Activated T-cell treated with anti-CD3 and anti-CD28 coated beads for 1 hour (primary cell): ENCODE measurements around the gene SCD.
"Not testable (repeated sequence)": the region's sequence is repeated elsewhere in the genome, so short reads cannot be mapped to it uniquely, and the experiment has no call there.

ENCODE experiments used
- DNase-seq: peaks from one replicate; pipeline ENCODE4 v3.0.0-alpha.2; 2020; ENCODE audit warnings: low read depth

SCD gene

DNA sequence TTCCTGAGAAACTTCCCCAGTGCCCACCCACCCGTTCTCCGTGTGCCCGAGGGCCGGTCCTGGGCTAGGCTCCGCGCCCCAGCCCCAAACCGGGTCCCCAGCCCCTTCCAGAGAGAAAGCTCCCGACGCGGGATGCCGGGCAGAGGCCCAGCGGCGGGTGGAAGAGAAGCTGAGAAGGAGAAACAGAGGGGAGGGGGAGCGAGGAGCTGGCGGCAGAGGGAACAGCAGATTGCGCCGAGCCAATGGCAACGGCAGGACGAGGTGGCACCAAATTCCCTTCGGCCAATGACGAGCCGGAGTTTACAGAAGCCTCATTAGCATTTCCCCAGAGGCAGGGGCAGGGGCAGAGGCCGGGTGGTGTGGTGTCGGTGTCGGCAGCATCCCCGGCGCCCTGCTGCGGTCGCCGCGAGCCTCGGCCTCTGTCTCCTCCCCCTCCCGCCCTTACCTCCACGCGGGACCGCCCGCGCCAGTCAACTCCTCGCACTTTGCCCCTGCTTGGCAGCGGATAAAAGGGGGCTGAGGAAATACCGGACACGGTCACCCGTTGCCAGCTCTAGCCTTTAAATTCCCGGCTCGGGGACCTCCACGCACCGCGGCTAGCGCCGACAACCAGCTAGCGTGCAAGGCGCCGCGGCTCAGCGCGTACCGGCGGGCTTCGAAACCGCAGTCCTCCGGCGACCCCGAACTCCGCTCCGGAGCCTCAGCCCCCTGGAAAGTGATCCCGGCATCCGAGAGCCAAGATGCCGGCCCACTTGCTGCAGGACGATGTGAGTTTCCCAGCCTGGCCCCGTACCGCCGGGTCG, at the start of gene SCD:
Gene SCD (plus strand): TSS at position 469 of the 803 bp plus-strand sequence. CDS start 272 bp downstream, at position 741.
- peak; percentile 47 for DNase-seq

DNA sequence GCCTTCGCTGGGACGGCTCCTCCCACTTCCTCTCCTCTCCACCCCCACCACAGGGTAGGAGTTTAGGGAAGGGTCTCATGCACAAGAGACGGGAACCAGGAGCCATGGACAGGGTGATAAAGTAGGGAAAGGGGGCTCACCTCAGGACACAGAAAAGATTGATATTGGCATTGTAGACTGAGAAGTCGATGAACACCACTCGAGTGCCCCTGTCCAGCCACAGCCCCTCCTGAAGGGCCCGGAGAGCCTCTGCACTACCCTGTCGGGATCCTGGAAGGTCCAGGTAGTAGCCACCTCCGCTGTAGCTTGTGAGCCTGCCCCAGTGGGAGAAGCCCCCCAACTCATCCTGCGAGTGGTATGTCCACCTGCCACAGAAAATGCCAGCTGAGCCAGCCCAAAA, 49.8 kb upstream of the SCD start:
- DNase-seq = no peak

DNA sequence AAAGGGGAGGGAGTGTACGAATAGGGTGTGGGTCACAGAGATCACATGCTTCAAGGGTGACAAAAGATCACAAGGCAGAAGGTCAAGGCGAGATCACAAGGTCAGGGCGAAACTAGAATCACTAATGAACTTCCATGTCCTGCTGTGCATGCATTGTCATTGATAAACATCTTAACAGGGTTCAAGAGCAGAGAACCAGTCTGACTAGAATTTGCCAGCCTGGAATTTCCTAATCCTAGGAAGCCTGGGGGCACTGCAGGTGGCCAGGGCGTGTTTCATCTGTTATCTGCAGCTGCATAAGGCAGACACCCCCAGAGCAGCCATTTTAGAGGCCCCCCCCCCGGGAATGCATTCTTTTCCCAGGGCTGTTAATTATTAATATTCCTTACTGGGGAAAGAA, 45.9 kb upstream of the SCD start:
- DNase-seq = not testable (repeated sequence)

DNA sequence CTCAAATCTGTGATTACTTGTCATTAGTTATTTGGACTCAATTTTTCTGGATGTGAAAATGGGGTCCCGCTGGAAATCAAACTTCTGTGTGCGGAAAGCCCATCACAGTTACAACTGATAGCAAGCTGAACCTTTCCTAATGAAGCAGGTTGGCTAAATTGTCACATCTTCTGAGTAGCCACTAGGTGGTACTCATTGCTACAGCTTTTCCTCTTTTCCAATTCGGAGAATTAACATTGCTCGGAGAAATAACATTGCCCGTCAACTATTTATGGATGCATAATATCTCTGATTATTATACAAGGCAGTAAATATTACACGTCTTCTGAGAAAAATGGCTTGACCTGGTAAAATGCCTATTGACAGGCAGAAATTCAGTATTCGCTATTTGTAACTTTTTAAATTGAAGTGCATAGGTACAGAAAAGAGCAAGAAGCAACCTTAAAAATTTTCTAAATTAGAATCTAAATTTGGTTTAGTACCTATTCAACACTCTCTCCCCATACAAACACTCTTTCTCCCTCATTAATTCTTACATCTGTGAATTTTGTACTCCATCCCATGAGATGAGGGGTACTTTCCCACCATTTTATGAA, 43.2 kb upstream of the SCD start:
- DNase-seq = no peak

DNA sequence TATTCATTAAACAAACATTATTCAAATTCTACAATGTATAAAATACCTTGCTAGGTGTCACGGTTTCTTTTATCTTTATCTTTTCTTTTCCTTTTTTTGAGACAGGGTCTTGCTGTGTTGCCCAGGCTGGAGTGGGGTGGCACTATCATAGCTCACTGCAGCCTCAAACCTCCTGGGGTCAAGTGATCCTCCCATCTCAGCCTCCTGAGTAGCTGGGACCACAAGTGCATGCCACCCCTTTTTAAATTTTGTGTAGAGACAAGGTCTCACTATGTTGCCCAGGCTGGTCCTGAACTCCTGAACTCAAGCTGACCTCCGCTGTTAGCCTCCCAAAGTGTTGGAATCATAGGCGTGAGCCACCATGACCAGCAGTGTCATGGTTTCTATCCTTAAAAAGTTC, 42.6 kb upstream of the SCD start:
- DNase-seq = no peak

DNA sequence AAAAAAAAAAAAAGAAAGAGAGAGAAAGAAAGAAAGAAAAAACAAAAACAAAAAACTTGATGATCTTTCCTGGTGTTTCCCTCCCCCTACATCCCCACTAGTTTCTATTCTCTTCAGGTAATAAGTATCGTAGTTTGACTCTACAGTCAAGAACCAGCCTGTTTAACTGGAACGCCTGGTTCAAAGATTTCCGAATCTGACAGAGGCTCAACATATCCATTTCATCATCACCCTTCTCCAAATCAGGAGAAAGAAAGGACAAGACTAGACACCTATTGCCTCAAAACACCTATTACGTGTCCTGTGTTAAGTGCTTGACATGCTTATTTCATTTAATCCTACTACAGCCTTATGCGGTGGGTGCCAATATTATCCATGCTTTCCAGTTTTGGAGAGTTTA, 40.2 kb upstream of the SCD start:
- DNase-seq = no peak

DNA sequence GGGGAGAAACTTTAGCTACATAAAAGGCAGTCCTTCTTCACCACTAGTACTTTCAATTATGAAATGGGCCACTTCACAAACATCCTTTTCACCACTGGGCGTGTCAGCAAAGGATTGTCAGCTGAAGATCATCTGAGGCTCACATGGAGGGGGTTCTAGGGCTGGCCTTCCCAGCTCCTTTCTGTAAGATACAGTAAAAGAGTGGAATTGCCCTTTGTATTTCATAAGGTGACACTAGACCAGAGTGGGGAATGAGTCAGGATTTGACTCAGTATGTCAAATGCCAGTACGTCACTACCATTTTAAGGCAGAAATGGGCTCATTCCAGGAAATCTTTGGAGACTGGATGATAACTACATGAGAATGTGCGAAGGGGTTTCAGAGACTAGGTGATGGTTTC, 39.3 kb upstream of the SCD start:
- no peak for DNase-seq

DNA sequence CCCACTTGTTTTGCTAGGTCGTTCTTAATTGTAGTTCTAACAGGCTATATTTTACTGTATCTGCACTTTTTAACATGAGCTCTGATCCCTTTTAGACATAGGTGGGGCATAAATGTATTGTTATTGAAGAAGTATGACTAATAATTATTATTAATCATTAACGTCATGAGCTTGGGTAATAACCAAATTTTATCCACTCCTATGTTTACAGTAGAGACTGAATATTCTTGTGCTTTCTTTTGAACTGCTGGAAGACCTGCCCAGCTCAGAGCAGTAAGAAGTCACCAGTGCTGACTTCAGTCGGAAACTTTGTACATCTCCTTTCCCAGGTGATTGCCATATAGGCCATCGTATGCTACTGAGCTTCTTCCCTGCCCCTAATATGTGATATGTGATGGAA, 35.7 kb upstream of the SCD start:
- DNase-seq = no peak

DNA sequence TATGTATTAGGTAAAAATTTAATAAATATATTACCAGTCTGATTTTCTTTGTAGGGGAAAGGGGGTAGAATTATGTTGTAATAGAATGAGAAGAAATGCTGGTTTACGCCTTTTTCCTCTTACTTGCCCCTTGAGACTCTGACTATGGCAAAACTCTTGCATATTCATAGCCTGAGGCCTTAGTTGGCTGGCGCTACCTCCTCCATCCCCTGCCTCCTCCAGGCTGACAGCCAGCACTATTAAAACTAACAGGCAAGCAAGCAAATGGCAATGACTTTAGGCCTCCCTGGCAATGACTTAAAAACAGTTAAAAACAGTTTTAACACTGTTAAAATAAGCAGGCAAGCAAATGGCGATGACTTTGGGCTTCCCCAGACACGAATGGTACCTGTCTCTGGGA, 31.4 kb upstream of the SCD start:
- no peak for DNase-seq

DNA sequence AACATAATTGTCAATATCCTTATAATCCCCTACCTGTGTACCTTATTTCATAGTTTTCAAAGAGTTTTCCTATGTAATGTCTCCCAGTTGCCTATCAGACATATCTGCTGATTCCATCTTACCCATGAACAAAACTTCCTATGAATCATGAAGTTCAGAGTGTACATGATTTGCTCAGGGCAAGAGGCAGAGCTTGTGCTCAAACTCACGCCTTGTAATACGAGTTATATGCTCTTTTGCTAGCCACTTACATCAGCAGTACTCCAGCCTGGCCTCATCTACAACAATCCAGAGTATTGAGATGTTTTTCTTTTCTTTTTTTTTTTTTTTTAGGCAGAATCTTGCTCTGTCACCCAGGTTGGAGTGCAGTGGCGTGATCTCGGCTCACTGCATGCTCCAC, 28.8 kb upstream of the SCD start:
- no peak for DNase-seq

DNA sequence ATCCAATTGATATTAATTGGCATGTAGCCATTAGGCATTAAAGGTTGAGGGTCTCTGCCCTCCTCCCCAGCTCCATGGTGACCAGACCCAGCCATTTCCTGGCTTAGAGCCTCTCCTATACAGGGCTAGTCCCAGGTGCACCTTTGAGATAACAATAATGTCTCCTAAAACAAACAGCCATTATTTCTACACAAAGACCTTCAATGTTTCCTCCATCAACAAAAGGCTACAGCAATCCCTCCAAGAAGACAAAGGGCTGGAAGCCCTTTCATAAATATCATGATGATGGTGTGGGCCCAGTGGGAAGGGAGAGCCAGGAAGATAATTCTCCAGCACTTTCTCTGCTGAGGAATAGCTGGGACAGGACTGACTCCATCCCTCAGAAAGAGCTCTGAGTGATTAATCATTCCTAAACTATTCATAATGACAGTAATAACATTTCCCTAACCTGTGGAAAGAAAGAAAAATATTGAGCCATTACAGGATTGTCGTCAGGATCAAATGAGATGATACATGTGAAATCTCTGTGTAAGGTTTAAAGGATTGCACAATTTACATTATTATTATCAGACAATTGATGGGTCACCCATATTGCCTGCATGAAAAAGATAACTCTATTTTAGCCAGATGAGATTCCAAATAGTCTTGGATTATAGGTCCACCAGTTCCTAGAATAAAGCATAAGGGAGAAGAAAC, 27.2 kb upstream of the SCD start:
- DNase-seq = no peak

DNA sequence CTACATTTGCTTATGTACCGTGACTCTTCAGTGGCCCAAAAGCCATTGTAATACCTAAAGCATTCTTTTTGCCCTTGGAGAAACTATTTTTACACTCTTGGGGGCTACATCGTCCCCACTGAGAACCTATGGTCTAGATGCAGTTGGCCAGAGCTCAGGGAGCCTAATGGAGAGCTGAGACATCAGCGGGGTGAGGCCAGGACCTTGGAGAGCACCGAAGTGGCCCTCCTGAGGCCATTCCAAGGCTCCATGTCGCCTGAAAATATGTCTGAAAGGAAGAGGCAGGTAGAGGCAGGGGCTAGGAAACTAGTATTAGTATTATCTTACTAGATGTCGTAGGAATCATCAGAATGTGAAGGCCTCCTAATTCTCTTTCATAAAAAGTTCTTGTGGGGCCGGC, 21.9 kb upstream of the SCD start:
- DNase-seq = no peak

DNA sequence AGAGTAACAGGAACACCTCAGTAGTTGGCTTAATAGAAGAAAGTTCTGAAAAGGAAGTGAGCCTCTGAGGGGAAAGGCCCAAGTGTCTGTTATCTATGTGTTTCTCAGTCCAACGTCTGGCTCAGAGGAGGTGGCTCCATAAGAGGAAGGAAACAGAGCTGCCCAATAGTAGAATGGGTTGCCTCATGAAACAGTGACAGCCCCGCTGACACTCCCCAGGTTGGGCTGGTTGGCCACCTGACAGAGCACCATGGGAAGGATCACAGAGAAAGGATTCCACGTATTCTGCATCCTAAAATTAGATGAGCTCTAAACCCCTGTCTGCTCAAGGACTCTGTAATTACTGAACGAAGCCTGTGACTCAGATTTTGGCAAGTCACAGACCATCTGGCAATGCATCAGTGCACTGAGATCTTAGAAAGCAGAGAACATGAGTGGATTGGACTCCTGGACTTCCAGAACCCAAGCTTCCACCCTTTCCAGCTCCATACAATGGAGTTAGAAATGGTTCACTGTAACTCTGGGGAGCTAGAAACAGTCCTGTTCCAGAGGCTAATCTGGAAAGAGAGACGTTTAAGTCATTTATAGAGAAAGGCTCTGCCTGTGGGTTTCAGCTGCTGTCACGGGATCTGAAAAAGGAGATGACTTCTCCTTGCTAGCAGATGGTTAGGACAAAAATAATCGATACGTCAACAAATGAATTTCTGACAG, 19.9 kb upstream of the SCD start:
- no peak for DNase-seq

DNA sequence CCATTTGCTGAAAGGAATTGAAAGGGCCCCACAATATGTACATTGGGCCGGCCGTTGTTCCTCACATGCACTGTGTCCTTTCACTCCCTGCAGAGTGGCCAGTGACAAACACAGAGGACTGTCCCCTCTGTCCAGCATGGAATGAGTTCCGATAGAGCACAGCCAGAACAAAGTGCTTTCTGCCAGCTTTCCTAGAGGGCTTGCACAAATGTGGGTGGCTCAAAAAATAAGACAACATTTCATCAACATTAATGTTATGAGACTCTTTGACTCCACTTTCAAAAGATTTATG, 19.4 kb upstream of the SCD start:
- no peak for DNase-seq

DNA sequence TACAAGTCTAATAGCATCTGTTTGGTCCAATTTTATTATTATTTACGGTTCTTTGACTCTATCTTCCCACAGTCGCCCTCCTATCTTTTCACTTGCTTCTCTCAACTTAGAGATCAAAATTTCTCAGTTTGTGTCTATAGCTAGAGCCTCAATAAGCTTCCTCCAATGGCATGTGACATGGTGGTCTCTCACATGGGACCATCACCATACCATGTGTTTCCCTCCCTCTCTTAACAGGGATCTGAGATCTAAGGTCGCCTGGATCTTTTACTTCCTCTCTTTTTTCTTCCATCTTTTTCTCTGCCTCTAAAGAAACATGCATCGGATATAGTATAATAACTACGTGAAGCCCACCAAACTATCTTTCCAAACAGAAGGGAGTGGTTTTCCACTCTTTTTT, 18.8 kb upstream of the SCD start:
- DNase-seq = no peak

DNA sequence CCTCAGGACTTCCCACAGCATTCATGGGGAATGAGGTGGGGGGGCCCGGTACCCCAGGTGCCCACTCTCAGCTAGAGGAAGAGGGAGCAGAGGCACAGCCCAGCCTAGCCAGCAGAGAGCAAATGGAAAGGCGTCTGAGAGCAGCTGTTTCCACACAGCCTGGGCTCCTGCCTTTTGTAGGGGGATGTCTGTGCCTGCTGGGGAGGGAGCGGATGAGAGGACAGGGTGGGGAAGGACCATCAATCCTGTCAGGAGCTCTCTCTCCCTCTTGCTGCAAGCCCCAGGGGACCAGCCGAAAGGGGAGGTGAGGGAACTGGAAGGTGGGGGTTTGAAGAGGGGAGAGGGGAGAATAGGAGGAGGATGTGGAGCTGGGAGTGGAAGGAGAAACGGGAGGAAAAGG, 17.0 kb upstream of the SCD start, which contains the start of gene PKD2L1:
Gene PKD2L1 (minus strand): TSS at position 150 of the 400 bp plus-strand sequence. CDS start 125 bp downstream, at position 25.
- no peak for DNase-seq

DNA sequence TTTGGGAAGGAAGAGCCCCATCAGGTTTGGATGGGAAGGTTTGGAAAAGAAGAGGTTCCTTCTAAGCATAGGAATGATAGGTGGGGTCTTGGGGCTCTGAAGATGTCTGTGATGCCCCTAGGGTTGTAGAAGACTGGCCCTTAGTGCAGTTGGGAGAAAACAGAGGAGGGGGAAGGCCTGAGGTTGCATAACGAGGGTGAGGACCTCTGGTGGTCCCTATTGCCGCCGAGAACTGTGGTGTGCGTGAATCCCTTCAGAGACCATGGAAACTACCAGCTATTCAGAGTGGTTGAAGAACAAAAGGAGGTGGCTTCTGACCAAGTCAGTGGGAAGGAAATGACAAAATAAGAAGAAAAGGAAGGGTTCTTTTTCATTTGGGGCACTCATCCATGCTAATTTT, 13.9 kb upstream of the SCD start:
- DNase-seq = no peak

DNA sequence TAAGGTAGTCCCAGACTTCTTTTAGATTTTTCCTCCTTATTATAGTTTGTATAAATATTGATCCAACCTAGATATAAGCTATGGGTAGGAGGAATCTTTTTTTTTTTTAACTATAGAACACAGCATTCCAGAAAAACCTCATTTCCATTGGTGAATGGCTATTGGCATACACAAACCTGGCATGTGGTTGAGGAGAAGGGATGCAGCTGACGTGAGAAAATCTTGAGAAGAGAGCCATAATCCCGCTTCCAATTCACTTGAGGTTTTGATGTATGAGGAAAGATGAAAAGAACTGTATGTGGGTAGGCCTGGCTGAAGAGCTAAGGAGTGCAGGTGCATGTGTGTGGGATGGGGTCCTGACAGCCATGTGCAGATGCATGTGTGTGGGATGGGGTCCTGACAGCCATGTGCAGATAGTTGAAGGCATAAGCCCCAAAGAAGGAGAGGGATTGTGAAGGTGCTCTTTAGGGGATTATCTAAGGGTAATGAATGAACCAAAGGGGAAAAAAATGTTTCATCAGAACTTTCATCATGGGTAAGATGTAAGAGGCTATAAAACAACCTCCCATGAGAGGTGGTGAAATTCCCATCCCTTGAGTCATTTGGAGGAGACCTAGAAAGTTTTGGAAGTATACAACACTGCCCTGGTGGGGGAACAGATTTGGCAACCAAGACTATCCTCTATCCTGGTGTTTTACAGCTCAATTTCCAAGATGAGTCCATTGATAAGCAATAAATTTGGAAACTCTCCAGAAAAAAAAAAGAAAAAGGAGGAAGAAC, 13.2 kb upstream of the SCD start:
- no peak for DNase-seq

DNA sequence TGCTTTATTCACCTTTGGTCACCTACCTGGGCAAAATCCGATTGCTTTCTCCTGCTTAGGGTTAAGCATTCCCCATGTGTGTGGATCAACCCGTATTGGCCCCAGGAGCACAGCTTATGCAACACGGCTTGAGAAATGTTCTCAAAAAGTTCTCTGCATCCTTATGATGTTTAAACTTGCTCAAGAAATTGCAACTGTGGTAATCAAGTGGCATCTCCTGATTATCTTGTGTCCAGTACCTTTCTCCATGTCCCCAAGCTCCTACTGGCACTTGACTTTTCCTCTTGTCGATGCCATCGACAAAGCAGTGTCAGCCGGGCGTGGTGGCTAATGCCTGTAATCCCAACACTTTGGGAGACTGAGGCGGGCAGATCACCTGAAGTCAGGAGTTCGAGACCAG, 12.3 kb upstream of the SCD start:
- no peak for DNase-seq

DNA sequence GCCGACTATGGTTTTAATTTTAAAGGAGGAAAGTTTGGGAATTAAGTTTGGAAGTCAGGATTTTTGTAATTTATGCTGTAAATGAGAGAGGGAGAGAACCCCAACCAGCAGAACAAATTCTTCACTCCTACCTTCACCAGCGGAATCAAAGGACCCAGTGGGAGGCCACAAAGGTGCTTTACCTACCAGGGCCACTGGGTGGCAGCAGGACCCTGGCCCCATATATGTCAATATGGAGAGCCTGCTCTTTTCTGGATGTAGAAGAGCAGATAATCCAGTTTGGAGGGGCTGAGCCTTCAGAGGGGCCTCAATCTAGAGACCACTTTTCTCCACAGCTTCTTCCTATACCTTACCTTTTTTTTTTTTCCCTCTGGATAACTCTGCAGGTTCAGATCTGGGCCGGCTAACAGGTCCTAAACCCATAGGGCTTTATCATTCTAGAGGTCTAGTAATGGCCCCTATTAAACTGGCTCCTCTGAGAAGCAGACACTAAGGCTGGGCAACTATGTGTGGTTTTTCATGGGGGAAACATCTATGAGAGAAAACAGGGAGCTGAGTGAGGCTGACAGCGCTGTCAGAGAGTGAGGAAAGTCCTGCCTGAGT, 8.5 kb upstream of the SCD start:
- peak; percentile 75 for DNase-seq

DNA sequence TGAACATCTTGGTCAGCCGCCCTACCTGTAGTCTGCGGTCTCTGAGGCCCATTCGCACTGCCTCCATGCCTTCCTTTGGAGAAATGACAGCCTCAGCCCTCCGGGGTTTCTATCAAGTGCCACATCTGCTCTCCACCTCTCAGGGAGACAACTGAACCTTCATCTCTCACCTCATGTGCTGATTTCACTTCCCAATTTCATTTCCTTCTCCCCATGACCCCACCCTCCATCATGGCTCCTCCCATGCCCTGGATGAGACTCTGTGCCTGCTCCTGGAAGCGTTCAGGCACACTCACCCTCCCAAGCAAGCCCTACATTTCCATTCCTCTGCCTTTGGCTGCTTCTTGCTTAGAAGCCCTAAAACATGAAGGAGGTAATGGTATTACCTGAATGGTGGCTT, 7.8 kb upstream of the SCD start:
- no peak for DNase-seq
